Liver (tissue), 9 donors: Measurements from ENCODE around the gene ARNT2. TPM values are rescaled to one million over a fixed set of nuclear protein-coding genes. Genes with fewer than 3 reads are reported as not detected.

Source experiments
- DNase-seq: peaks from one replicate; pipeline ENCODE4 v3.0.0-alpha.2; 2017; ENCODE audit warnings: low spot score
- H3K27ac ChIP-seq, 2 donors: one replicate each; pipeline ENCODE4 v1.7.0; 2013; ENCODE audit warnings: inconsistent platforms in 2 of 2, low read length in 2 of 2, control low read depth in 1 of 2, low read depth in 1 of 2, mild to moderate bottlenecking in 1 of 2
- H3K27me3 ChIP-seq, 4 donors: one replicate each; pipeline versions ENCODE4 v1.6.1 to v1.7.0; 2013; ENCODE audit warnings: low read length in 3 of 4, inconsistent platforms in 1 of 4, mild to moderate bottlenecking in 1 of 4, moderate library complexity in 1 of 4; ENCODE audit not compliant: control insufficient read depth in 4 of 4, insufficient read depth in 4 of 4
- H3K36me3 ChIP-seq, 4 donors: one replicate each; pipeline versions ENCODE4 v1.6.1 to v1.7.0; 2013; ENCODE audit warnings: low read length in 3 of 4, mild to moderate bottlenecking in 3 of 4, low read depth in 1 of 4, moderate library complexity in 1 of 4; ENCODE audit not compliant: control insufficient read depth in 4 of 4, insufficient read depth in 3 of 4
- H3K4me1 ChIP-seq, 4 donors: one replicate each; pipeline versions ENCODE4 v1.6.1 to v1.7.0; 2013; ENCODE audit warnings: low read length in 3 of 4, mild to moderate bottlenecking in 3 of 4, moderate library complexity in 1 of 4; ENCODE audit not compliant: control insufficient read depth in 4 of 4, insufficient read depth in 4 of 4
- H3K4me3 ChIP-seq, 3 donors: one replicate each; pipeline versions ENCODE4 v1.6.1 to v1.7.0; 2013; ENCODE audit warnings: low read length in 3 of 3, control low read depth in 1 of 3, low read depth in 1 of 3, mild to moderate bottlenecking in 1 of 3
- H3K9ac ChIP-seq, 2 donors: one replicate each; pipeline ENCODE4 v1.7.0; 2013; ENCODE audit warnings: low read length in 2 of 2, mild to moderate bottlenecking in 2 of 2, moderate library complexity in 2 of 2, control low read depth in 1 of 2, low read depth in 1 of 2
- H3K9me3 ChIP-seq, 4 donors: one replicate each; pipeline versions ENCODE4 v1.6.1 to v1.7.0; 2013; ENCODE audit warnings: low read length in 3 of 4; ENCODE audit not compliant: control insufficient read depth in 4 of 4
- EGR1 ChIP-seq, 2 donors: IDR thresholded peaks; 2 replicates each; pipeline ENCODE4 v1.6.1; 2016 to 2018; ENCODE audit warnings: antibody characterized with exemption in 2 of 2, low read depth in 2 of 2
- FOXA1 ChIP-seq: IDR thresholded peaks from 2 replicates; pipeline ENCODE4 v1.6.1; 2016; ENCODE audit warnings: antibody characterized with exemption
- FOXA2 ChIP-seq: IDR thresholded peaks from 2 replicates; pipeline ENCODE4 v1.6.1; 2016; ENCODE audit warnings: antibody characterized with exemption
- GABPA ChIP-seq, 2 donors: IDR thresholded peaks in 1 of 2; conservative IDR thresholded peaks in 1 of 2; 2 replicates each; pipeline ENCODE4 v1.6.1; 2016; ENCODE audit warnings: antibody characterized with exemption in 2 of 2, mild to moderate bottlenecking in 1 of 2, moderate library complexity in 1 of 2
- HNF4A ChIP-seq, 2 donors: conservative IDR thresholded peaks; 2 replicates each; pipeline ENCODE4 v1.6.1; 2016; ENCODE audit warnings: antibody characterized with exemption in 2 of 2, mild to moderate bottlenecking in 2 of 2
- HNF4G ChIP-seq: IDR thresholded peaks from 2 replicates; pipeline ENCODE4 v1.6.1; 2016; ENCODE audit warnings: antibody characterized with exemption
- JUND ChIP-seq, 2 donors: IDR thresholded peaks; 2 replicates each; pipeline ENCODE4 v1.6.1; 2016; ENCODE audit warnings: antibody characterized with exemption in 2 of 2
- NR2F2 ChIP-seq: IDR thresholded peaks from 2 replicates; pipeline ENCODE4 v1.6.1; 2016; ENCODE audit warnings: antibody characterized with exemption
- RAD21 ChIP-seq, 2 donors: IDR thresholded peaks; 2 replicates each; pipeline ENCODE4 v1.6.1; 2016; ENCODE audit warnings: antibody characterized with exemption in 2 of 2, mild to moderate bottlenecking in 2 of 2
- RXRA ChIP-seq, 2 donors: IDR thresholded peaks; 2 replicates each; pipeline ENCODE4 v1.6.1; 2017 to 2018; ENCODE audit warnings: antibody characterized with exemption in 2 of 2, mild to moderate bottlenecking in 1 of 2
- SP1 ChIP-seq: IDR thresholded peaks from 2 replicates; pipeline ENCODE4 v1.6.1; 2018; ENCODE audit warnings: antibody characterized with exemption, mild to moderate bottlenecking
- TAF1 ChIP-seq: conservative IDR thresholded peaks from 2 replicates; pipeline ENCODE4 v1.6.1; 2016; ENCODE audit warnings: antibody characterized with exemption, mild to moderate bottlenecking
- YY1 ChIP-seq: IDR thresholded peaks from 2 replicates; pipeline ENCODE4 v1.6.1; 2016; ENCODE audit warnings: antibody characterized with exemption, mild to moderate bottlenecking
- WGBS: extraction: QIAGEN DNeasy Blood & Tissue Kit; methylation state at CpG from one replicate; pipeline ENCODE4 v1.1.7; 2013; 5-methylcytosine and 5-hydroxymethylcytosine counted together
- polyA plus RNA-seq, 2 donors: library from polyadenylated mRNA; stranded (reverse) in 1 of 2; unstranded in 1 of 2; fragments of 200-250 nt in 1 of 2; fragments of >200 nt in 1 of 2; fragmentation: Nextera tagmentation in 1 of 2; extraction: Ambion mirVana in 1 of 2; gene quantifications; one replicate each; pipeline versions ENCODE4 v1.2.1 to v1.2.3, GENCODE V29; 2013 to 2015
- total RNA-seq, 2 donors: library from RNA; depleted of rRNA; stranded (reverse); fragments of >200 nt; gene quantifications; one replicate each; pipeline ENCODE4 v1.2.3, GENCODE V29; 2014
- TF ChIP-seq, protein P1 (sequence below): fragments of 150-350 bp; IDR thresholded peaks from 2 replicates; pipeline ENCODE4 v1.5.1; 2017; ENCODE audit warnings: improper control_type of control experiment, low read depth, low read length; ENCODE audit not compliant: missing input control
- TF ChIP-seq, protein P2 (sequence below): IDR thresholded peaks from 2 replicates; pipeline ENCODE4 v1.6.1; 2016; ENCODE audit warnings: antibody characterized with exemption
- TF ChIP-seq, protein P3 (sequence below): IDR thresholded peaks from 2 replicates; pipeline ENCODE4 v1.6.1; 2016; ENCODE audit warnings: antibody characterized with exemption
- TF ChIP-seq, protein P4 (sequence below): IDR thresholded peaks from 2 replicates; pipeline ENCODE4 v1.6.1; 2016; ENCODE audit warnings: antibody characterized with exemption
- TF ChIP-seq, protein P5 (sequence below): IDR thresholded peaks from 2 replicates; pipeline ENCODE4 v1.6.1; 2016; ENCODE audit warnings: antibody characterized with exemption, mild to moderate bottlenecking
- donor health status: healthy.
- donor health status: healthy.
- donor health status: healthy.
- donor health status: healthy.
- donor health status: healthy.

Gene ARNT2
- total and polyA plus RNA-seq, 4 donors, result 0.17 to 0.92 (median 0.54) TPM

DNA sequence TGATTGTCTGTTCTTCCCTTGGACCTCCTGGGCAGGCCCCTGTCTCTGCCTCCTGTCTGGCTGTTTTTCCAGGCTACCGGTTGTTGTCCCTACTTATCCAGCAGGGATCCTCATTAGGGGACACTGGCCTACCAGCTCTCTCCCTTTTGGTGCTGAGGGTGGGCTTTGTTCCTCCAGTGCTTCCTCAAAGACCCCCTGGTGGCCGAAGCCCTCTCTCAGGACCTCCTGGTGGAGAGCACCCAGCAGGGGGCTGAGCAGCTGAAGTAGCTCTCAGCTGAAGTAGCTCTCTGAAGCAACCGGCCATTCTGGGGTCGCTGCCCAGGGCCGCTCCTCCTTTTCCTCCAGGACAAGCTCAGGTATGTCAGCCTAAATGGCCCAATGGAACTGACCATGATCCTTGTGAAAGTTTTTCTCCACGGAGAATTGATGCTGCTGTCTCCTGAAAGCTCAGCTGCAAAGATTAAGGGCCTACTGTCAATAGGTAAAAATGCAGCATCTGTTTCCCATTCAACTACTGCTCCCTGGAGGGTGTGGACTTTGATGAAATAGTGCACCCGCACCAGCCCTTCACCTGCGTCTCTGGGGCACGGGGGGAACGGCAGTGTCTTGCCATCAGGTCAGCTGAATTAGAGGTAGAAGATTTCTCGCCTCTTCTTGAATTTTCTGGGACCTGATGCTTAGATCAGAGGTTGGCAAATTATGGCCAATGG lies 27.6 kb downstream of the ARNT2 start (continued):
- no peak for TF ChIP-seq SP1
- no peak for TF ChIP-seq GABPA (IDR thresholded peaks at IDR 0.05 in 1 of 2, conservative IDR thresholded peaks at IDR 0.05 in 1 of 2)
- TF ChIP-seq RXRA (IDR thresholded peaks at IDR 0.05), result no peak
- TF ChIP-seq NR2F2, result no peak

DNA sequence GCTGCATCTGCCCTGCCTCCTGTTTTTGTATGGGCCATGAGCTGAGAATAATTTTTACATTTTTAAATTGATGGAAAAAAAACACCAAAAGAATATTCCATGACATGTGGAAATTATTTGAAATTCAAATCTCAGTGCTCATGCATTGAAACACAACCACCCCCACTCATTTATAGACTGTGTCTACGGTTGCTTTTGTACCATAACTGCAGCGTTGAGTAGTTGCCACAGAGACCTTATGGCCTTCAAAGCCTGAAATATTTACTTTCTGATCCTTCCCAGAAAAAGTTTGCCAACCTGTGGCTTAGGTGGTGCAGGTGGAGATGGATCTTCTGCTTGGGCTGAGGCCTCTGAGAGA lies 28.1 kb downstream of the ARNT2 start:
- Histone ChIP-seq H3K27me3 (peaks cover 0 to 6% (median under 1%) of the 10 kb centered on the region in 4 donors), H3K27ac (no peak overlapping the region), H3K36me3 (no peaks in the 10 kb centered on the region), H3K4me1 (no peaks in the 10 kb centered on the region), H3K9me3 (no peaks in the 10 kb centered on the region), H3K9ac (no peak overlapping the region), H3K4me3 (no peak overlapping the region)
- 93% methylated on average over 2 of the region's 2 CpGs for WGBS
- no peak for DNase-seq
- TF ChIP-seq YY1, result no peak
- no peak for TF ChIP-seq FOXA2
- no peak for TF ChIP-seq JUND (IDR thresholded peaks at IDR 0.05)
- TF ChIP-seq FOXA1, result no peak
- TF ChIP-seq, protein P1, sequence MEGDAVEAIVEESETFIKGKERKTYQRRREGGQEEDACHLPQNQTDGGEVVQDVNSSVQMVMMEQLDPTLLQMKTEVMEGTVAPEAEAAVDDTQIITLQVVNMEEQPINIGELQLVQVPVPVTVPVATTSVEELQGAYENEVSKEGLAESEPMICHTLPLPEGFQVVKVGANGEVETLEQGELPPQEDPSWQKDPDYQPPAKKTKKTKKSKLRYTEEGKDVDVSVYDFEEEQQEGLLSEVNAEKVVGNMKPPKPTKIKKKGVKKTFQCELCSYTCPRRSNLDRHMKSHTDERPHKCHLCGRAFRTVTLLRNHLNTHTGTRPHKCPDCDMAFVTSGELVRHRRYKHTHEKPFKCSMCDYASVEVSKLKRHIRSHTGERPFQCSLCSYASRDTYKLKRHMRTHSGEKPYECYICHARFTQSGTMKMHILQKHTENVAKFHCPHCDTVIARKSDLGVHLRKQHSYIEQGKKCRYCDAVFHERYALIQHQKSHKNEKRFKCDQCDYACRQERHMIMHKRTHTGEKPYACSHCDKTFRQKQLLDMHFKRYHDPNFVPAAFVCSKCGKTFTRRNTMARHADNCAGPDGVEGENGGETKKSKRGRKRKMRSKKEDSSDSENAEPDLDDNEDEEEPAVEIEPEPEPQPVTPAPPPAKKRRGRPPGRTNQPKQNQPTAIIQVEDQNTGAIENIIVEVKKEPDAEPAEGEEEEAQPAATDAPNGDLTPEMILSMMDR, result no peak
- TF ChIP-seq TAF1, result no peak
- TF ChIP-seq HNF4G, result no peak
- TF ChIP-seq GABPA (IDR thresholded peaks at IDR 0.05 in 1 of 2, conservative IDR thresholded peaks at IDR 0.05 in 1 of 2), result no peak
- TF ChIP-seq, protein P2, sequence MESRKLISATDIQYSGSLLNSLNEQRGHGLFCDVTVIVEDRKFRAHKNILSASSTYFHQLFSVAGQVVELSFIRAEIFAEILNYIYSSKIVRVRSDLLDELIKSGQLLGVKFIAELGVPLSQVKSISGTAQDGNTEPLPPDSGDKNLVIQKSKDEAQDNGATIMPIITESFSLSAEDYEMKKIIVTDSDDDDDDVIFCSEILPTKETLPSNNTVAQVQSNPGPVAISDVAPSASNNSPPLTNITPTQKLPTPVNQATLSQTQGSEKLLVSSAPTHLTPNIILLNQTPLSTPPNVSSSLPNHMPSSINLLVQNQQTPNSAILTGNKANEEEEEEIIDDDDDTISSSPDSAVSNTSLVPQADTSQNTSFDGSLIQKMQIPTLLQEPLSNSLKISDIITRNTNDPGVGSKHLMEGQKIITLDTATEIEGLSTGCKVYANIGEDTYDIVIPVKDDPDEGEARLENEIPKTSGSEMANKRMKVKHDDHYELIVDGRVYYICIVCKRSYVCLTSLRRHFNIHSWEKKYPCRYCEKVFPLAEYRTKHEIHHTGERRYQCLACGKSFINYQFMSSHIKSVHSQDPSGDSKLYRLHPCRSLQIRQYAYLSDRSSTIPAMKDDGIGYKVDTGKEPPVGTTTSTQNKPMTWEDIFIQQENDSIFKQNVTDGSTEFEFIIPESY, result no peak
- TF ChIP-seq SP1, result no peak
- TF ChIP-seq HNF4A (conservative IDR thresholded peaks at IDR 0.05), result no peak
- no peak for TF ChIP-seq RXRA (IDR thresholded peaks at IDR 0.05)
- TF ChIP-seq, protein P3, sequence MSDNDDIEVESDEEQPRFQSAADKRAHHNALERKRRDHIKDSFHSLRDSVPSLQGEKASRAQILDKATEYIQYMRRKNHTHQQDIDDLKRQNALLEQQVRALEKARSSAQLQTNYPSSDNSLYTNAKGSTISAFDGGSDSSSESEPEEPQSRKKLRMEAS, result no peak
- TF ChIP-seq, protein P4, sequence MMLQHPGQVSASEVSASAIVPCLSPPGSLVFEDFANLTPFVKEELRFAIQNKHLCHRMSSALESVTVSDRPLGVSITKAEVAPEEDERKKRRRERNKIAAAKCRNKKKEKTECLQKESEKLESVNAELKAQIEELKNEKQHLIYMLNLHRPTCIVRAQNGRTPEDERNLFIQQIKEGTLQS, result no peak
- TF ChIP-seq RAD21 (IDR thresholded peaks at IDR 0.05), result no peak
- TF ChIP-seq EGR1 (IDR thresholded peaks at IDR 0.05; ENCODE audit: low read depth in 2 of 2), result no peak

DNA sequence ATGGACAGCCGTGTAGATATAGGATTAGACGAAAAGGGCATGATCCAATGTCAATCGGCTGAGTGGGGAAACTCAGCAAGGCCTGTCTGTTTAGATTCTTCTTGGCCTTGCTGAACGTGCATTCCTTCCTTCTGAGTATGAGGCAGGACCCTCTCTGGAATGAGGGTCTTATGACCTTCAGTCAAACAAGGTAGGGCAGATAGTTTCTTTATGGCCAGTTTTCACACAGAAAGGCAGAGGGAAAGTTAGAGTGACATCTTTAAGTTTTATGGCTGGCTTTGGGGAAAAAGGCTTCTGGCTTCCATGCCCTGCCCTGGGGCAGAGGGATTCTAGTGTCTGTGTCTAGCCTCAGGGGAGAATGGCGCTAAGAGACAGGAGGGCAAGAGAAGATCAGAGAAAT lies 29.7 kb downstream of the ARNT2 start:
- no peak for TF ChIP-seq RAD21 (IDR thresholded peaks at IDR 0.05)
- no peak for TF ChIP-seq GABPA (IDR thresholded peaks at IDR 0.05 in 1 of 2, conservative IDR thresholded peaks at IDR 0.05 in 1 of 2)
- TF ChIP-seq, protein P5, sequence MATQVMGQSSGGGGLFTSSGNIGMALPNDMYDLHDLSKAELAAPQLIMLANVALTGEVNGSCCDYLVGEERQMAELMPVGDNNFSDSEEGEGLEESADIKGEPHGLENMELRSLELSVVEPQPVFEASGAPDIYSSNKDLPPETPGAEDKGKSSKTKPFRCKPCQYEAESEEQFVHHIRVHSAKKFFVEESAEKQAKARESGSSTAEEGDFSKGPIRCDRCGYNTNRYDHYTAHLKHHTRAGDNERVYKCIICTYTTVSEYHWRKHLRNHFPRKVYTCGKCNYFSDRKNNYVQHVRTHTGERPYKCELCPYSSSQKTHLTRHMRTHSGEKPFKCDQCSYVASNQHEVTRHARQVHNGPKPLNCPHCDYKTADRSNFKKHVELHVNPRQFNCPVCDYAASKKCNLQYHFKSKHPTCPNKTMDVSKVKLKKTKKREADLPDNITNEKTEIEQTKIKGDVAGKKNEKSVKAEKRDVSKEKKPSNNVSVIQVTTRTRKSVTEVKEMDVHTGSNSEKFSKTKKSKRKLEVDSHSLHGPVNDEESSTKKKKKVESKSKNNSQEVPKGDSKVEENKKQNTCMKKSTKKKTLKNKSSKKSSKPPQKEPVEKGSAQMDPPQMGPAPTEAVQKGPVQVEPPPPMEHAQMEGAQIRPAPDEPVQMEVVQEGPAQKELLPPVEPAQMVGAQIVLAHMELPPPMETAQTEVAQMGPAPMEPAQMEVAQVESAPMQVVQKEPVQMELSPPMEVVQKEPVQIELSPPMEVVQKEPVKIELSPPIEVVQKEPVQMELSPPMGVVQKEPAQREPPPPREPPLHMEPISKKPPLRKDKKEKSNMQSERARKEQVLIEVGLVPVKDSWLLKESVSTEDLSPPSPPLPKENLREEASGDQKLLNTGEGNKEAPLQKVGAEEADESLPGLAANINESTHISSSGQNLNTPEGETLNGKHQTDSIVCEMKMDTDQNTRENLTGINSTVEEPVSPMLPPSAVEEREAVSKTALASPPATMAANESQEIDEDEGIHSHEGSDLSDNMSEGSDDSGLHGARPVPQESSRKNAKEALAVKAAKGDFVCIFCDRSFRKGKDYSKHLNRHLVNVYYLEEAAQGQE, result no peak
- no peak for TF ChIP-seq SP1
- TF ChIP-seq FOXA1, result no peak
- no peak for TF ChIP-seq JUND (IDR thresholded peaks at IDR 0.05)
- TF ChIP-seq EGR1 (IDR thresholded peaks at IDR 0.05; ENCODE audit: low read depth in 2 of 2), result no peak
- TF ChIP-seq, protein P4, result no peak
- TF ChIP-seq NR2F2, result no peak
- no peaks in the 10 kb centered on the region for H3K9me3 ChIP-seq
- no peak overlapping the region for H3K4me3 ChIP-seq
- 89% methylated on average over 5 of the region's 5 CpGs for WGBS
- H3K9ac ChIP-seq, result no peak overlapping the region
- no peak overlapping the region for H3K27ac ChIP-seq
- peaks cover 0 to 6% (median under 1%) of the 10 kb centered on the region in 4 donors for H3K27me3 ChIP-seq
- H3K4me1 ChIP-seq, result no peaks in the 10 kb centered on the region
- DNase-seq, result no peak
- no peaks in the 10 kb centered on the region for H3K36me3 ChIP-seq
